Caco-2 (cell line): Measurements from ENCODE around the gene UCHL5. TPM values are rescaled to one million over a fixed set of nuclear protein-coding genes. Genes with fewer than 3 reads are reported as not detected.
A peak's percentile ranks its signal among the peaks of the same experiment; 100 is the strongest.

Experiments used
- BruUV-seq: library from RNA; stranded (reverse); fragments of 400-500 nt; replicated peaks from 2 replicates; lab custom pipeline; 2021; lab: Mats Ljungman, UMichigan
- CTCF ChIA-PET: fragments of 300-600 bp; sonication (Branson Sonifier 250); formaldehyde crosslinking; loops from one replicate; lab custom pipeline; 2022; ENCODE audit warnings: antibody characterized with exemption; lab: Charles Lee
- POLR2A ChIA-PET: fragments of 300-600 bp; sonication (Branson Sonifier 250); formaldehyde crosslinking; loops from one replicate; lab custom pipeline; 2022; ENCODE audit warnings: antibody characterized with exemption; lab: Charles Lee
- DNase-seq, 2 experiments: peaks; one replicate each; pipeline versions ENCODE4 v3.0.0 to v3.0.0-alpha.2; 2020 to 2022
- H3K27me3 ChIP-seq: replicated peaks from 2 replicates; pipeline ENCODE4 v1.6.0; 2011; ENCODE audit warnings: low read length; ENCODE audit not compliant: control insufficient read depth, insufficient read depth
- H3K36me3 ChIP-seq: 2 replicates; pipeline ENCODE4 v1.5.1; 2011; ENCODE audit warnings: low read length; ENCODE audit not compliant: control insufficient read depth, insufficient read depth
- H3K4me1 ChIP-seq: fragments of 250-450 bp; sonication (Bioruptor Pico); 2 replicates; pipeline ENCODE4 v1.5.1; 2020; ENCODE audit warnings: mild to moderate bottlenecking
- H3K4me3 ChIP-seq: 2 replicates; pipeline ENCODE4 v1.5.1; 2011; ENCODE audit warnings: low read depth, mild to moderate bottlenecking, control low read depth, low read length
- H3K9me3 ChIP-seq: fragments of 250-450 bp; sonication (Bioruptor Pico); 2 replicates; pipeline ENCODE4 v1.5.1; 2020; ENCODE audit warnings: mild to moderate bottlenecking, moderate library complexity
- H3K27ac Mint-ChIP-seq: one replicate; pipeline ENCODE4 v1.8.0; 2022; ENCODE audit warnings: mixed read lengths; ENCODE audit not compliant: unreplicated experiment
- H3K27me3 Mint-ChIP-seq: one replicate; pipeline ENCODE4 v1.8.0; 2022; ENCODE audit warnings: mixed read lengths; ENCODE audit not compliant: insufficient read depth, unreplicated experiment
- H3K36me3 Mint-ChIP-seq: one replicate; pipeline ENCODE4 v1.8.0; 2022; ENCODE audit warnings: mild to moderate bottlenecking, mixed read lengths; ENCODE audit not compliant: insufficient read depth, unreplicated experiment
- H3K4me1 Mint-ChIP-seq: one replicate; pipeline ENCODE4 v1.8.0; 2022; ENCODE audit warnings: low read depth, mixed read lengths; ENCODE audit not compliant: unreplicated experiment
- H3K4me3 Mint-ChIP-seq: one replicate; pipeline ENCODE4 v1.8.0; 2022; ENCODE audit warnings: mild to moderate bottlenecking, moderate library complexity, mixed read lengths; ENCODE audit not compliant: unreplicated experiment
- H3K9me3 Mint-ChIP-seq: one replicate; pipeline ENCODE4 v1.8.0; 2022; ENCODE audit warnings: mixed read lengths; ENCODE audit not compliant: unreplicated experiment
- CTCF ChIP-seq, 2 experiments: fragments of 200-600 bp in 1 of 2; IDR thresholded peaks; 1 replicate in 1 of 2; 2 replicates in 1 of 2; pipeline versions ENCODE4 v1.5.1 to v1.8.0; 2011 to 2022; ENCODE audit warnings: antibody characterized with exemption in 1 of 2, control low read depth in 1 of 2, inconsistent platforms in 1 of 2, low read depth in 1 of 2, low read length in 1 of 2, mild to moderate bottlenecking in 1 of 2, moderate library complexity in 1 of 2; ENCODE audit not compliant: insufficient read depth in 1 of 2, severe bottlenecking in 1 of 2, unreplicated experiment in 1 of 2
- intact Hi-C: fragments of 100-400 bp; cut with micrococcal nuclease; formaldehyde crosslinking; loops from one replicate; pipeline ENCODE4 v1.10.0; 2022; ENCODE audit not compliant: unreplicated experiment
- total RNA-seq: library from RNA; stranded (reverse); gene quantifications from 2 replicates; pipeline ENCODE4 v1.2.3, GENCODE V29; 2022

The UCHL5 gene
- total RNA-seq, 1 experiment from 2014 or later, result 49.6 TPM

DNA sequence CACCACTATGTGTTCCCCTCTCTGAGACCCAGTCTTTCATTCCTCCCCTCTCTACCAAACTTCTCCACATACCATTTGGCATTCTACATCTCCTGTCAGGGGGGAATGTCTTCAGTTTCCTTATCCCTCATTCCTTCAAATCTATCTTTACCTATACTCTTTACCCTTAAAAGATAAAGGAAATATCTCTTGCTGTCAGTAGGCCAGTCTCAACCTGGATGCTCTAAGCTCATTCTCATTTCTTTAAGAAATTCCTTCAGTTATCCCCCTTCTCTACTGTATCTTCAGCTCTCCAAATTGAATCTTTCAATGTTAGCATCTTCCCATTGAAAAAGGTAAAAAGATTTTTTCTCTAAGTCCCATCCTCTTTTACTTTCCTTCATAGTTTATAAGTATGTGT is 6.8 kb upstream of the UCHL5 start:
- ChIA-PET POLR2A (no interaction called here), CTCF (no interaction called here)
- H3K9me3 ChIP-seq, result no peaks in the 10 kb centered on the region
- no TSS peak for BruUV-seq
- H3K36me3 Mint-ChIP-seq, result no peaks in the 10 kb centered on the region
- H3K4me1 ChIP-seq, result peaks cover 4% of the 10 kb centered on the region; the same call in 1 of the 2 replicates
- H3K4me3 ChIP-seq, result no peak overlapping the region
- no peaks in the 10 kb centered on the region; the same call in 1 of the 2 replicates for H3K36me3 ChIP-seq
- H3K27me3 ChIP-seq, result no peaks in the 10 kb centered on the region
- intact Hi-C loops, result no loop called here
- H3K27me3 Mint-ChIP-seq, result no peaks in the 10 kb centered on the region
- H3K27ac Mint-ChIP-seq, result no peak overlapping the region
- no peaks in the 10 kb centered on the region for H3K9me3 Mint-ChIP-seq
- DNase-seq, result no peak
- no peak for TF ChIP-seq CTCF (IDR thresholded peaks at IDR 0.05; ENCODE audit: insufficient read depth in 1 of 2, low read depth in 1 of 2, low read length in 1 of 2, severe bottlenecking in 1 of 2, unreplicated experiment in 1 of 2)
- H3K4me3 Mint-ChIP-seq, result no peak overlapping the region
- H3K4me1 Mint-ChIP-seq, result peaks cover 9% of the 10 kb centered on the region

DNA sequence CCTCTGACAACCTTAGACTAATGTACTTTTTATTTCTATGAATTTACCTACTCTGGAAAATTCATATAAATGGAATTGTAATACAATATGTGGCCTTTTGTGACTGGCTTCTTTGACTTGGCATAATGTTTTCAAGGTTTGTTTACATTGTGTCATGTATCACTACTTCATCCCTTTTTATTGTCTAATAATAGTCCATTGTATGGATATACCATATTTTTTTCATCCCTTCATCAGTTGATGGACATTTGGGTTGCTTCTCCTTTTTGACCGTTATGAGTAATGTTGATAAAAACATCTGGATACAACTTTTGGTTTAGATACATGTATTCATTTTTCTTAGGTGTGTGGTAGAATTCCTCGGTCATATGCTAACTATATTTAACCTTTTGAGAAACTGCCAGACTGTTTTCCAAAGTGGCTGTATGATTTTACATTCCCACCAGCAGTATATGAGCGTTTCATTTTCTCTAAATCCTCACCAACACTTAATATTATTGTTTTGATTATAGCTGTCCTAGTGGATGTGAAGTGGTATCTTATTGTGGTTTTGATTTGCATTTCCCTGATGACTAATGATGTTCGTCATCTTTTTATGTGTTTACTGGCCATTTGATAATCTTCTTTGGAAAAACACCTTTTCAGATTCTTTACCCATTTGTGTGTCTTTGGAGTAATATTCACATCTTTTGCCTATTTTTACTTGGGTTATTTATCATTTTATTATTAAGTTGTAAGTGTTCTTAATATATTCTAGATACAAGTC is 3.7 kb upstream of the UCHL5 start:
- Mint-ChIP-seq H3K4me3 (no peak overlapping the region), H3K9me3 (no peaks in the 10 kb centered on the region), H3K4me1 (peaks cover 13% of the 10 kb centered on the region), H3K36me3 (peaks cover 22% of the 10 kb centered on the region), H3K27ac (no peak overlapping the region), H3K27me3 (no peaks in the 10 kb centered on the region)
- no peaks in the 10 kb centered on the region for H3K9me3 ChIP-seq
- no peak for TF ChIP-seq CTCF (IDR thresholded peaks at IDR 0.05; ENCODE audit: insufficient read depth in 1 of 2, low read depth in 1 of 2, low read length in 1 of 2, severe bottlenecking in 1 of 2, unreplicated experiment in 1 of 2)
- intact Hi-C loops, result no loop called here
- ChIA-PET POLR2A (no interaction called here), CTCF (no interaction called here)
- peaks cover 5% of the 10 kb centered on the region; the same call in 1 of the 2 replicates for H3K4me1 ChIP-seq
- no peak for DNase-seq
- H3K27me3 ChIP-seq, result no peaks in the 10 kb centered on the region
- BruUV-seq, result no TSS peak
- no peak overlapping the region for H3K4me3 ChIP-seq
- no peaks in the 10 kb centered on the region for H3K36me3 ChIP-seq

DNA sequence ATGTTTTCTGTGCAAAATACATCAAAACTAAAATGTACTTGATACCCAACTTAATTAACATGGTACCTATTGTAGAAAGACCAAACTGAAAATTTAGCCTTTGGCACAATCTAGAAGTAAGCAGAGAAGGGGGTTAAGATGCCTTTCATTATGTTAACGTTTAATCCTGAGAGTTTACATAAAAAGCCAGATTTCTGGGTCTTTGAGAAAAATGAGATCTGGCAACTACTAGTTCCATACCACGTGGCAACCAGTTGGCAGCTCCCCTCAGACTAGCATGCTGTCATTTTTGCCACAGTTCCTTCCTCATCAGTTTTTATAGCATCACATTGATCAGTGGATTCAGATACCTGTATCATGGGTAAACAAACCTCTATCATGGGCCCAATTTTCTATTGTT is 1.8 kb upstream of the UCHL5 start:
- intact Hi-C loops, result no loop called here
- peaks cover 22% of the 10 kb centered on the region for H3K36me3 Mint-ChIP-seq
- peaks cover 5% of the 10 kb centered on the region; the same call in 1 of the 2 replicates for H3K4me1 ChIP-seq
- peak overlapping the region; percentile 90 for H3K4me3 Mint-ChIP-seq
- H3K4me1 Mint-ChIP-seq, result peaks cover 15% of the 10 kb centered on the region
- DNase-seq, result no peak
- no peaks in the 10 kb centered on the region for H3K36me3 ChIP-seq
- no peaks in the 10 kb centered on the region for H3K27me3 ChIP-seq
- H3K4me3 ChIP-seq, result peak overlapping the region; percentile 70
- H3K9me3 Mint-ChIP-seq, result no peaks in the 10 kb centered on the region
- no TSS peak for BruUV-seq
- no peak for TF ChIP-seq CTCF (IDR thresholded peaks at IDR 0.05; ENCODE audit: insufficient read depth in 1 of 2, low read depth in 1 of 2, low read length in 1 of 2, severe bottlenecking in 1 of 2, unreplicated experiment in 1 of 2)
- no peaks in the 10 kb centered on the region for H3K9me3 ChIP-seq
- ChIA-PET CTCF (no interaction called here), POLR2A (no interaction called here)
- no peaks in the 10 kb centered on the region for H3K27me3 Mint-ChIP-seq
- no peak overlapping the region for H3K27ac Mint-ChIP-seq
